A673 (cell line): ENCODE measurements around the gene DCC. TPM values are rescaled to one million over a fixed set of nuclear protein-coding genes. Genes with fewer than 3 reads are reported as not detected.
A peak's percentile ranks its signal among the peaks of the same experiment; 100 is the strongest.

Experiments used
- BruUV-seq: library from RNA; stranded (reverse); fragments of 400-500 nt; replicated peaks from 2 replicates; lab custom pipeline; 2021; lab: Mats Ljungman, UMichigan
- CTCF ChIA-PET: fragments of 300-600 bp; sonication (Branson Sonifier 250); formaldehyde crosslinking; loops from one replicate; lab custom pipeline; 2022; ENCODE audit warnings: antibody characterized with exemption; lab: Charles Lee
- POLR2A ChIA-PET: fragments of 300-600 bp; sonication (Branson Sonifier 250); formaldehyde crosslinking; loops from one replicate; lab custom pipeline; 2022; ENCODE audit warnings: antibody characterized with exemption; ENCODE audit not compliant: low non-redundant PET; lab: Charles Lee
- DNase-seq: peaks from one replicate; pipeline ENCODE4 v3.0.0-alpha.2; 2015; ENCODE audit warnings: low spot score
- H3K27ac ChIP-seq: fragments of 200-600 bp; sonication (generic); 2 replicates; pipeline ENCODE4 v1.5.1; 2016; ENCODE audit warnings: mixed run types, low read depth, mild to moderate bottlenecking, mixed read lengths, antibody characterized with exemption, low read length; ENCODE audit not compliant: poor library complexity, severe bottlenecking
- H3K27me3 ChIP-seq: fragments of 200-600 bp; sonication (generic); replicated peaks from 2 replicates; pipeline ENCODE4 v1.6.1; 2017; ENCODE audit warnings: mixed run types, low read depth, mild to moderate bottlenecking, mixed read lengths, antibody characterized with exemption, low read length; ENCODE audit not compliant: insufficient read depth, poor library complexity
- H3K36me3 ChIP-seq: fragments of 200-600 bp; sonication (generic); 2 replicates; pipeline ENCODE4 v1.6.1; 2016; ENCODE audit warnings: mixed run types, mild to moderate bottlenecking, mixed read lengths, antibody characterized with exemption, low read length; ENCODE audit not compliant: insufficient read depth, poor library complexity, severe bottlenecking
- H3K4me1 ChIP-seq: fragments of 200-600 bp; sonication (generic); 2 replicates; pipeline ENCODE4 v1.6.1; 2017; ENCODE audit warnings: mixed run types, mild to moderate bottlenecking, mixed read lengths, antibody characterized with exemption, low read length; ENCODE audit not compliant: insufficient read depth, poor library complexity, severe bottlenecking
- H3K4me3 ChIP-seq: fragments of 200-600 bp; sonication (generic); 2 replicates; pipeline ENCODE4 v1.5.1; 2016; ENCODE audit warnings: low read depth, mixed run types, mild to moderate bottlenecking, mixed read lengths, low read length; ENCODE audit not compliant: poor library complexity, severe bottlenecking
- H3K9me3 ChIP-seq: fragments of 200-600 bp; sonication (generic); 2 replicates; pipeline ENCODE4 v1.6.1; 2016; ENCODE audit warnings: mixed run types, low read depth, mild to moderate bottlenecking, mixed read lengths, antibody characterized with exemption, low read length; ENCODE audit not compliant: poor library complexity, severe bottlenecking
- CTCF ChIP-seq: fragments of 300-800, 200-600 bp; sonication (generic); conservative IDR thresholded peaks from 2 replicates; pipeline ENCODE4 v1.5.1; 2017; ENCODE audit warnings: low read depth, mild to moderate bottlenecking, antibody characterized with exemption, low read length, moderate library complexity, mixed read lengths
- EZH2 ChIP-seq: fragments of 200-600 bp; sonication (generic); IDR thresholded peaks from 2 replicates; pipeline ENCODE4 v1.6.1; 2017; ENCODE audit warnings: borderline replicate concordance, low read depth, mild to moderate bottlenecking, mixed read lengths, antibody characterized with exemption, low read length; ENCODE audit not compliant: poor library complexity, severe bottlenecking
- intact Hi-C: fragments of 100-400 bp; cut with micrococcal nuclease; formaldehyde crosslinking; loops from one replicate; pipeline ENCODE4 v1.10.0; 2022; ENCODE audit not compliant: unreplicated experiment
- total RNA-seq: library from RNA; stranded (reverse); gene quantifications from 2 replicates; pipeline ENCODE4 v1.2.3, GENCODE V29; 2021

DCC gene
- total RNA-seq, 1 experiment from 2014 or later = 93.0 TPM

DNA sequence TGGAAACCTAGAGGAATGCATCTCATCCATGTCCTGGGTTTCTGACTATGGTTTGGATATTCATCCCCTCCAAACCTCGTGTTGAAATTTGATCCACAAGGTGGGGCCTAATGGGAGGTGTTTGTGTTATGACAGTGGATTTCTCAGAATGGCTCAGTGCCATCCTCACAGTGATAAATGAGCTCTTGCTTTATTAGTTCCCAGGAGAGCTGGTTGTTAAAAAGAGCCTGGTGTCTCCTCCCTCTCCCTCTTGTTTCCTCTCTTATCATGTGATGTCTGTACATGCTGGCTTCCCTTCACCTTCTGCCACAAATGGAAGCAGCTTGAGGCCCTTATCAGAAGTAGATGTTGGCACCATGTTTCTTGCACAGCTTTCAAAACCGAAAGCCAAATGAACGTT, 424.3 kb downstream of the DCC start:
- BruUV-seq = no TSS peak
- peak; percentile 92 for DNase-seq
- intact Hi-C loops = no loop called here
- Histone ChIP-seq H3K27ac (no peak overlapping the region), H3K27me3 (no peaks in the 10 kb centered on the region), H3K4me3 (no peak overlapping the region), H3K36me3 (no peaks in the 10 kb centered on the region), H3K9me3 (peaks cover 12% of the 10 kb centered on the region), H3K4me1 (peaks cover 25% of the 10 kb centered on the region)
- ChIA-PET CTCF (no interaction called here), POLR2A (no interaction called here)
- TF ChIP-seq EZH2 = no peak
- no peak for TF ChIP-seq CTCF

DNA sequence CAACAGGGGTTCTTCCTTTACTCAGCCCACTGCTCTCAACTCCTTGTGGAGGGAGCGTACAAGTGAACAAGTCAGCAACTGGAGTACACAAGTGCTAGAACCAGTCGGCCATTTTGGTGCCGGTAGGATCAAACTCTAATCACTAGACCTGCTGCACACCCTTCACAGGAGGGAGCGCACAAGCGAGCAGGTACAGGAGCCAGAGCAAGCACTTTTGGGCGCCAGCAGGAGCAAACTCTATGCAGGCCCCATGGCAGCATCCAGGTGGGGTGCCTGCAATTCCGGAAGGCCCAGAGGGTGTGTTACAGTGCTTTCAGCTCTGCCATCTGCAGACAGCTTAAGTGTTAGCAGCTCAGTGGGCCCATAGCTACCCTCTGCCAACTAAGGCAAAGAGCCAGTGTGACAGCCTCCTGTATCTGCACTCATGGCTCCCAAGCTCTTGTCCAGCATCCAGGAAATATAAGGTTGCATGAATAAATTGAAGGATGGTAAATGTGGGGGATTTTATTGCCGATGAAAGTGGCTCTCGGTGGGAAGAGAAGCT, 426.1 kb downstream of the DCC start:
- CTCF ChIA-PET = no interaction called here
- no peak overlapping the region for H3K4me3 ChIP-seq
- no peaks in the 10 kb centered on the region for H3K27me3 ChIP-seq
- BruUV-seq = no TSS peak
- intact Hi-C loops = no loop called here
- TF ChIP-seq EZH2 = no peak
- no peak for TF ChIP-seq CTCF
- no peak for DNase-seq
- H3K4me1 ChIP-seq = peaks cover 25% of the 10 kb centered on the region
- H3K36me3 ChIP-seq = no peaks in the 10 kb centered on the region
- H3K9me3 ChIP-seq = no peaks in the 10 kb centered on the region
- POLR2A ChIA-PET = no interaction called here
- no peak overlapping the region for H3K27ac ChIP-seq

DNA sequence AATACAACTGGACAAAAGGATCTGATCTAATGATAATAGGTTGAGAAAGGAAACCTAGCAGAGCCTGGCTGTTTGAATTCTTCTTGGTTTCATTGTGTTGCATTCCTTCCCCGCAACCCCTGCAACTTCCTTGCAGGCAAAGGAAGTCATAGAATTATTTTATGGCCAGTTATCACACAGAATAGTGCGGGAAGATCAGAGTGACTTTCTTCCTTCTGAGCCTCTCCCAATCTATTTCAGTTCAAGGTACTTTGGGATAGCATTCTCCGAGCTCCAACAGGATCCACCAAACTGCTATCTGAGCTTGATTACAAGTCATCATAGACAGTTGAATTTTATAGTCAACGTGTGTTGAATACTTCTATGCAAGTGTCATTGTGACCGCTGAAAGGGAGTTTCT, 441.1 kb downstream of the DCC start:
- Histone ChIP-seq H3K9me3 (no peaks in the 10 kb centered on the region), H3K36me3 (no peaks in the 10 kb centered on the region), H3K4me3 (no peak overlapping the region), H3K27me3 (no peaks in the 10 kb centered on the region), H3K27ac (no peak overlapping the region), H3K4me1 (peaks cover 7% of the 10 kb centered on the region)
- intact Hi-C loops = no loop called here
- CTCF ChIA-PET = no interaction called here
- POLR2A ChIA-PET = no interaction called here
- BruUV-seq = no TSS peak
- peak; percentile 15 for DNase-seq
- TF ChIP-seq EZH2 = no peak
- no peak for TF ChIP-seq CTCF
